ENCODE results near the gene CDC14B.
"Not testable (repeated sequence)": the region's sequence is repeated elsewhere in the genome, so short reads cannot be mapped to it uniquely, and the experiment has no call there.

CDC14B gene

DNA sequence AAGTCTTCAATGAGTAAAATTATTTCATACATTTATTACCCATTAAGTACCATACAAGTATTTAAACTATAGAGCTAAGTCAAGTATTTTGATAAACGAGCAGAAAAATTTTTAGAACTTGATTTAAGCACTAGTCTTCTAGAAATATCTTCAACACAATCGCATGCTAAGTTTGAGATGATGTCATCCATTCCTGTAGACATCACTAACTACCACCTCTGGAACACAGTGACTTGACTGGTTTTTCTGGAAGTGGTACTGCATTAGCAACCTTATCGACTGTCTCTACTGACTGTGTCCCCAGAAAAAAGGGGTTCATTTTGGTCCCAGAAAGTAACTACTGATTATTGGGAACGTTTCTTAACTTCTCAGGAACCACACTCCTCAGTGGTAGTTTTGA lies 69.0 kb downstream of the CDC14B start:
- TF ChIP-seq POLR2AphosphoS5 (IDR thresholded peaks at IDR 0.05; ENCODE audit: low read depth) (no peak), SPI1 (IDR thresholded peaks at IDR 0.05; ENCODE audit: borderline replicate concordance, low read depth) (no peak), GABPA (IDR thresholded peaks at IDR 0.05; ENCODE audit: low read depth) (no peak)
- TF ChIP-seq, protein P1, sequence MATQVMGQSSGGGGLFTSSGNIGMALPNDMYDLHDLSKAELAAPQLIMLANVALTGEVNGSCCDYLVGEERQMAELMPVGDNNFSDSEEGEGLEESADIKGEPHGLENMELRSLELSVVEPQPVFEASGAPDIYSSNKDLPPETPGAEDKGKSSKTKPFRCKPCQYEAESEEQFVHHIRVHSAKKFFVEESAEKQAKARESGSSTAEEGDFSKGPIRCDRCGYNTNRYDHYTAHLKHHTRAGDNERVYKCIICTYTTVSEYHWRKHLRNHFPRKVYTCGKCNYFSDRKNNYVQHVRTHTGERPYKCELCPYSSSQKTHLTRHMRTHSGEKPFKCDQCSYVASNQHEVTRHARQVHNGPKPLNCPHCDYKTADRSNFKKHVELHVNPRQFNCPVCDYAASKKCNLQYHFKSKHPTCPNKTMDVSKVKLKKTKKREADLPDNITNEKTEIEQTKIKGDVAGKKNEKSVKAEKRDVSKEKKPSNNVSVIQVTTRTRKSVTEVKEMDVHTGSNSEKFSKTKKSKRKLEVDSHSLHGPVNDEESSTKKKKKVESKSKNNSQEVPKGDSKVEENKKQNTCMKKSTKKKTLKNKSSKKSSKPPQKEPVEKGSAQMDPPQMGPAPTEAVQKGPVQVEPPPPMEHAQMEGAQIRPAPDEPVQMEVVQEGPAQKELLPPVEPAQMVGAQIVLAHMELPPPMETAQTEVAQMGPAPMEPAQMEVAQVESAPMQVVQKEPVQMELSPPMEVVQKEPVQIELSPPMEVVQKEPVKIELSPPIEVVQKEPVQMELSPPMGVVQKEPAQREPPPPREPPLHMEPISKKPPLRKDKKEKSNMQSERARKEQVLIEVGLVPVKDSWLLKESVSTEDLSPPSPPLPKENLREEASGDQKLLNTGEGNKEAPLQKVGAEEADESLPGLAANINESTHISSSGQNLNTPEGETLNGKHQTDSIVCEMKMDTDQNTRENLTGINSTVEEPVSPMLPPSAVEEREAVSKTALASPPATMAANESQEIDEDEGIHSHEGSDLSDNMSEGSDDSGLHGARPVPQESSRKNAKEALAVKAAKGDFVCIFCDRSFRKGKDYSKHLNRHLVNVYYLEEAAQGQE (IDR thresholded peaks at IDR 0.05; ENCODE audit: insufficient replicate concordance, low read depth): no peak
- TF ChIP-seq, protein P2, sequence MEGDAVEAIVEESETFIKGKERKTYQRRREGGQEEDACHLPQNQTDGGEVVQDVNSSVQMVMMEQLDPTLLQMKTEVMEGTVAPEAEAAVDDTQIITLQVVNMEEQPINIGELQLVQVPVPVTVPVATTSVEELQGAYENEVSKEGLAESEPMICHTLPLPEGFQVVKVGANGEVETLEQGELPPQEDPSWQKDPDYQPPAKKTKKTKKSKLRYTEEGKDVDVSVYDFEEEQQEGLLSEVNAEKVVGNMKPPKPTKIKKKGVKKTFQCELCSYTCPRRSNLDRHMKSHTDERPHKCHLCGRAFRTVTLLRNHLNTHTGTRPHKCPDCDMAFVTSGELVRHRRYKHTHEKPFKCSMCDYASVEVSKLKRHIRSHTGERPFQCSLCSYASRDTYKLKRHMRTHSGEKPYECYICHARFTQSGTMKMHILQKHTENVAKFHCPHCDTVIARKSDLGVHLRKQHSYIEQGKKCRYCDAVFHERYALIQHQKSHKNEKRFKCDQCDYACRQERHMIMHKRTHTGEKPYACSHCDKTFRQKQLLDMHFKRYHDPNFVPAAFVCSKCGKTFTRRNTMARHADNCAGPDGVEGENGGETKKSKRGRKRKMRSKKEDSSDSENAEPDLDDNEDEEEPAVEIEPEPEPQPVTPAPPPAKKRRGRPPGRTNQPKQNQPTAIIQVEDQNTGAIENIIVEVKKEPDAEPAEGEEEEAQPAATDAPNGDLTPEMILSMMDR (IDR thresholded peaks at IDR 0.05; ENCODE audit: insufficient read depth, low read length): no peak
- no peak for DNase-seq (ENCODE audit: low read depth in 1 of 2, low spot score in 1 of 2)
- H3K27ac ChIP-seq (replicated peaks): no peak overlapping the region
- H3K4me3 ChIP-seq (replicated peaks; ENCODE audit: insufficient read depth, low read length): no peak overlapping the region
- no peaks in the 10 kb centered on the region for H3K27me3 ChIP-seq (ENCODE audit: insufficient read depth, poor library complexity, severe bottlenecking)

DNA sequence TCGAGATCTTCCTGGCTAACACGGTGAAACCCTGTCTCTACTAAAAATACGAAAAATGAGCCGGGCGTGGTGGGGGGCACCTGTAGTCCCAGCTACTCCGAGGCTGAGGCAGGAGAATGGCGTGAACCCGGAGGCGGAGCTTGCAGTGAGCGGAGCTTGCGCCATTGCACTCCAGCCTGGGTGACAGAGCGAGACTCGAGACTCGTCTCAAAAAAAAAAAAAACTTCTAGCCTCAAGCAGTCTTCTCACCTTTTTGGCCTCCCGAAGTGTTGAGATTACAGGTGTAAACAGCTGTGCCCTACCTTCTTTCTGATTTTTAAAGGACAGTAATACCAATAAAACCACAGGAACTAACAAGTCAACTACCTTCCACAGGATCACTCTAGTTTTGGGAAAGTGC lies 76.5 kb downstream of the CDC14B start:
- H3K27me3 ChIP-seq (ENCODE audit: insufficient read depth, poor library complexity, severe bottlenecking); DNase-seq (ENCODE audit: low read depth in 1 of 2, low spot score in 1 of 2); H3K27ac ChIP-seq (replicated peaks); H3K4me3 ChIP-seq (replicated peaks; ENCODE audit: insufficient read depth, low read length): not testable (repeated sequence)

DNA sequence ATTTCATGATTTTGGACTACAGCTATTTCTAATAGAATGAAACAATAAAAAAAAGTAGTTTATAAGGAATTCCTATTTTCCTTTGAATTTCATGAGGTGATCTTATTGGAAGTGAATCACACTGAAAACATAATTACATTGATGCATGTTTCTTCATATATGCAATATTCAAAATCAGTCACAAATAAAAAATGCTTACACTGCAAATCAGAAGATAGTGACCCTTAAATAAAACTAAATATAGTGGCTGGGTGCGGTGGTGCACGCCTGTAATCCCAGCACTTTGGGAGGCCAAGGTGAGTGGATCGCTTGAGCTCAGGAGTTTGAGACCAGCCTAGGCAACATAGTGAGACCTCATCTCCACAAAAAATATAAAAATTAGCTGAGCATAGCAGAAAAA lies 79.5 kb downstream of the CDC14B start:
- Histone ChIP-seq H3K27me3 (ENCODE audit: insufficient read depth, poor library complexity, severe bottlenecking) (no peaks in the 10 kb centered on the region), H3K4me3 (replicated peaks; ENCODE audit: insufficient read depth, low read length) (no peak overlapping the region), H3K27ac (replicated peaks) (no peak overlapping the region)
- TF ChIP-seq POLR2AphosphoS5 (IDR thresholded peaks at IDR 0.05; ENCODE audit: low read depth): no peak
- no peak for TF ChIP-seq GABPA (IDR thresholded peaks at IDR 0.05; ENCODE audit: low read depth)
- no peak for TF ChIP-seq SPI1 (IDR thresholded peaks at IDR 0.05; ENCODE audit: borderline replicate concordance, low read depth)
- TF ChIP-seq, protein P2 (IDR thresholded peaks at IDR 0.05; ENCODE audit: insufficient read depth, low read length): no peak
- TF ChIP-seq, protein P1 (IDR thresholded peaks at IDR 0.05; ENCODE audit: insufficient replicate concordance, low read depth): no peak
- DNase-seq (ENCODE audit: low read depth in 1 of 2, low spot score in 1 of 2): no peak

DNA sequence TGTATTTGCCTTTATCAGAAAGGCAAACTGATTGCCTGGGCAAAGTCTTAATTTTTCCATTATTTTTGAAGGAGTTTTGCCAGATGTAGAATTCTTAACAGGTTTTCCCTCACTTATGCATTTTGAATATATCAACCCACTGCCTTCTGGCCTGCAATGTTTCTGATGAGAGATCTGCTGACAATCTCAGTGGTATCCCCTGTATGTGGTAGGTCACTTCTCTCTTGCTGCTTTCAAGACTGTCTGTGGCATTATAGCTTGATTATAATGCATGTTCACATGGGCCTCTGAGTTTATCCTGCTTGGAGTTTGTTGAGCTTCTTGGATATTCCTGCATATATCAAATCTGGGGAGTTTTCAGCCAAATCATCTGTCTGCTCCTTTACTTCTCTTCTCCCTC lies 87.5 kb downstream of the CDC14B start:
- no peaks in the 10 kb centered on the region for H3K27me3 ChIP-seq (ENCODE audit: insufficient read depth, poor library complexity, severe bottlenecking)
- no peak overlapping the region for H3K4me3 ChIP-seq (replicated peaks; ENCODE audit: insufficient read depth, low read length)
- no peak overlapping the region for H3K27ac ChIP-seq (replicated peaks)
- no peak for DNase-seq (ENCODE audit: low read depth in 1 of 2, low spot score in 1 of 2)
- TF ChIP-seq POLR2AphosphoS5 (IDR thresholded peaks at IDR 0.05; ENCODE audit: low read depth) (no peak), SPI1 (IDR thresholded peaks at IDR 0.05; ENCODE audit: borderline replicate concordance, low read depth) (no peak), GABPA (IDR thresholded peaks at IDR 0.05; ENCODE audit: low read depth) (no peak)
- TF ChIP-seq, protein P2 (IDR thresholded peaks at IDR 0.05; ENCODE audit: insufficient read depth, low read length): no peak
- TF ChIP-seq, protein P1 (IDR thresholded peaks at IDR 0.05; ENCODE audit: insufficient replicate concordance, low read depth): no peak

All from HL-60 (cell line).